GM20431 (cell line): ENCODE data around the gene COBL.

Source experiments
- in situ Hi-C: fragments of 300-500 bp; cut with MseI, MboI; formaldehyde crosslinking; loops from one replicate; pipeline ENCODE4 v1.15.0; 2020; ENCODE audit warnings: low sequenced_read_pairs; ENCODE audit not compliant: unreplicated experiment

The COBL gene

GRCh38 chr7:51309361-51310130 lies 7.1 kb downstream of the COBL start:
- in situ Hi-C loops, result no loop called here

DNA sequence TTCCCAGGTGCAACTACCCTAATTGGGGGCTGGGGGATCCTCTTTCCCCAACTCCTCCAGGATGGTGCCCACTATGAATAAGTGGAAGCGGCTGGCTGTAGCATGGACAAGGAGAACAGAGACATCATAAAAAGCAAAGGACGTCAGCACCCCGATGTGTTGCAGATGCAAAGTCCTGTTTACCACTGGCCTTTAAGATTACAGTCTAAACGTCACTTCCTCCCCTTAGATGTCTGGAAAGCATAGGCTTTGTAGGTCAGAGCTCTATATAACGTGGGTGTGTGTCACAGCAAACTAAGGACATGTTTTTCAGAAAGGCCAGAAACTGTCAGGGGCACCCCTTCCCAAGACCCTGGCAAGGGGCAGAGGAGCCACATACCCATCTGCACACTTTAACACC lies 7.9 kb downstream of the COBL start:
- in situ Hi-C loops, result no loop called here

GRCh38 chr7:51308265-51308664 lies 8.3 kb downstream of the COBL start:
- in situ Hi-C loops, result no loop called here

DNA sequence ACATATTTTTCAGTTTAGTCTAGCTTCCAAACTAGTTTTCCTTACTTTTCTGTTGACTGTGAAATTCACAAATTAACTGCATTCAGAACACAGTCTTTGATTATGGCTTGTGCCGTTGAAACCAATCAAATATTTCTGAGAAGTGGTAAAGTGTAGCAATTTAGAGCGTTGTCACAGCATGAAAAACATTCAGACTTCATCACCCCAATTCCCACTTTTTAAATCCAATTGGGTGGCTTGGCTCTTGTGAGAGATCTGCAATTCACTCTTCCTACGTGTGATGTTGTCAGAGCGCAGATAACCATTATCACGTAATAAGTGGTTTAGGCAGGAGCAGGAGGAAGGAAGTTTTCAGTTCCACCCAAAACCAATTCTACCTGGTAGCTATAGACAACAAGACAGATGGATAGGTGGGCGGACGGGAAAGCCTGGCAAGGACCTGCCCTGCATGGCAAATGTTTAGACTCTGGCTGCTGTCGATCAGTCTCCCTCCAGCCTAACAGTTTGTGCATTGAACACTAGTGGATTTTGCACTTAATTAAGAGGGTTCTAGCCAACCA lies 8.9 kb downstream of the COBL start:
- in situ Hi-C loops, result no loop called here

- in situ Hi-C loops, result no loop called here
These were observed 9.8 kb downstream of the COBL start for GRCh38 chr7:51306761-51307160.

DNA sequence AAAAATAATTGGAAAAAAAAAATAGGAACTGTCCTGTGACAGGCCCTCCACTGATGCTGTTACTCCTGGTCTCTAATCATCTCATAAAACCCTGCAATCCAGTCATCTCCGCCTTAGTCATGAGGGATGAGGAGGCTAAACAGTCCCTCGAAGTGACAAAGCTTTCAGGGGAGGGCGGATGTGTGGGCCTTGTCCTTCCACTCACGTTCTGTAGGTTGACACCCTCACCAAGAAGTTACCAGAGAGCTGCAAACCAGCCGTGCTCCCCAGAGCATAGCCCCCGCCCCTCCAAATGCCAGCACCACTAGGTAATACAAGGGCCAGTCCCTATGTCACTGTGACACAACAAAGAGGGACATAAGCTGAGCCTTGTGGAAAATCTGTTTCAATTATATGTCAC lies 11.9 kb downstream of the COBL start:
- in situ Hi-C loops, result no loop called here

- in situ Hi-C loops, result no loop called here
These were observed 13.5 kb downstream of the COBL start for GRCh38 chr7:51303142-51303525.

- in situ Hi-C loops, result no loop called here
These were observed 14.8 kb downstream of the COBL start for GRCh38 chr7:51301806-51302205.

GRCh38 chr7:51300762-51301674 lies 15.6 kb downstream of the COBL start:
- in situ Hi-C loops, result no loop called here

DNA sequence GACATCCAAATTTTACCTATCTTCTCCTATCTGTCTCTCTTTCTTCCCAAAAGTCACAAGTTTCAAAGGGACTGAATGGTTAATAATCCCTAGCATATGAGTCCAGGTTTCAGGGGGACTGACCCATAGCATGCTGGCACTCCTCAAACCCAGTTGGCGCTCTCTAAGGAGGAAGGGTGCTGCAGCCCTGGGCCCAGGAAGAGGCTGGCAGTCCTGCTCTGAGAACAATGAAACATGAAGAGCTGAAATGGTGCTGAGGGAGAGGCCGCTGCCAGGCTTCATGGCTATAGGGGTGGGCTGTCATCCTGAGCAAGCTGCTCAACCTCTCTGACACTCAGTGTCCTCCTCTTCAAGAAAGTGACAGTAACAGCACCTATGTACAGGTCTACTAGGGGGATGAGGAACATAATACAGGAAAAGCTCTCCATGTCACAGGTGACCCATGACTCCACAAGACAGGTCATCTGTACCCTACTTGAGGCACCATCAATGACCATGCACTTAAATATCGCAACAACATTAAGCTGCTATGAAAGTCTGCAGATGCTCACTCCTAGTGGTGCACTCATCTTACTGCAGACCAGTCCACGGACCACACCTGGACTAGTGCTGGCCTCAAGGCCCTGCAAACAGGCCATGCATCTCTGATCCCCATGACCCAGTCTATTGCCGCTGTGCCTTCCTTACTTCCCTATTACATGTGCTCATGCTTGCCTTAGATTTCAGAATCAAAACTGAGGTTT lies 17.0 kb downstream of the COBL start:
- in situ Hi-C loops, result no loop called here

DNA sequence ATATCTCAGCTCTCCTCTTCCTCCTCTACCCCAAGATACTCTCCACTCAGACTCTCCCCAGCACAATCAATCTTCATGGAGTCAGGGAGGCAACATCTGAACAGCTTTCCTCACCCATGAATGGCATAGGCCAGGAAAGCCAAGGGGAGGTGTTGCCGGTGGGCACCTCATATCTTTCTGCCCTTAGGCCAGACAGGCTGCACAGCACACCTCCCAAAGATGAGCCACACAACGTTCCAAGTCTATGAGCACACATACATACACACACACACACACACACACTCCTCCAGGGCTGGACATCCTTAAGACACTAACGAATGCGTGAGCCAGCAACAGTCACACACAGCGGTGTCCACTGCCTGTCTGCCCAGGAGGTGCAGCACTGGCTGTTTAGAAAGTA lies 17.7 kb downstream of the COBL start:
- in situ Hi-C loops, result no loop called here

- in situ Hi-C loops, result no loop called here
These were observed 18.6 kb downstream of the COBL start for GRCh38 chr7:51297986-51298385.

DNA sequence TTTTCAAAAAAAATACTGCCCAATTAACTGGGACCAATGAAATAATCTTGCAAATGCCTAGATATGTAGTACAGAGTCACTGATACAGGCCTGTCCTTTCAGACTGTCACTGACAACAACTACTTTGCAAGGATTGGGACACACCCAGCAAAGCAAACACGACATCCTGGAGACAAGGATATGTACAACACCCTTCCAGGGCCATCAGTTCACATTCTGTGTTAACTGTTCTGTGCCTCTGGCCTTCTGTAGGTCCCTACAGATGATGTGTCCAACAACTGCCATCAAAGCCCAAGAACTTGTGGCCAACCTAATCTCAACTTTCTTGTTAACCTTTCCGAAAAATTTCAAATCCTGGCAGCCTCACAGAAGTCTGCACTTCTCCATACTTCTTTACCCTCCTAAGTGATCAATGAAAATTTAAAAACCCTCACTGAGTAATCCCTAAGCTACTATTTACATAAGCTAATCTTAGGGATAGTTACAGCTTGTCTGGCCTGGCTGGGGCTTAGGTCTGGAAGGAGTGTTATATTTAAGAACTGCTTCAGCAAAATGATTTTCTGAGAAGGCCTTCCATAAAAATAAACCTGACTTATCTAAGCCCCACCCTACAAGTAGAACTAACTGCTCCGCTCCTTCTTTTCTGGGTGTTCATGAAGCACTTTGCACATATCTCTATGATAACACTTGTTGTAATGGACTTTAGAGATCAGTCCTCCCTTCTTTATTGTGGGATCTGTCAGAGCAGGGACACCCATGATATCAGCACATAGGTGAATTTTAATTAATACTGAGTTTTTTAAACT lies 21.0 kb downstream of the COBL start:
- in situ Hi-C loops, result no loop called here

DNA sequence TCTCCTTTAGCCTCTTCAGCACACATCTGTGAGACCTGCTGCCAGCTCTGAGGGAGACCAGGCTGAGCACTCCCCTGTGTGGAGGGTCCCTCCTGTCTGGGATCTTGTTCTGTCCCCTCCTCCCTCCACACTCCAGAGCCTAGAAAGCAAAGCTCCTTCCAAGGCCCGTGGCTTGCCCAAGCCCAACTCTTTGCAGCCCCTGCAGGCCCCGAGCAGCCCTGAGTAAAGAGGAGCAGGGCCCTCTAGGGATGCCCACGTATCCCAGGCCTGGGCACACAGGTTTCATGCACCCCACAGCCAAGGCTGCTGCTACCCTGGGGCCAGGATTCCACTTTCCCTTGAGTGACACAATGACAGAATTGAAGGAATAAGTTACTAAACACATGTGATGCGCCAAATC lies 24.0 kb downstream of the COBL start:
- in situ Hi-C loops, result no loop called here

- in situ Hi-C loops, result no loop called here
These were observed 25.7 kb downstream of the COBL start for GRCh38 chr7:51290702-51291540.

- in situ Hi-C loops, result no loop called here
These were observed 26.3 kb downstream of the COBL start for GRCh38 chr7:51290304-51290637.

DNA sequence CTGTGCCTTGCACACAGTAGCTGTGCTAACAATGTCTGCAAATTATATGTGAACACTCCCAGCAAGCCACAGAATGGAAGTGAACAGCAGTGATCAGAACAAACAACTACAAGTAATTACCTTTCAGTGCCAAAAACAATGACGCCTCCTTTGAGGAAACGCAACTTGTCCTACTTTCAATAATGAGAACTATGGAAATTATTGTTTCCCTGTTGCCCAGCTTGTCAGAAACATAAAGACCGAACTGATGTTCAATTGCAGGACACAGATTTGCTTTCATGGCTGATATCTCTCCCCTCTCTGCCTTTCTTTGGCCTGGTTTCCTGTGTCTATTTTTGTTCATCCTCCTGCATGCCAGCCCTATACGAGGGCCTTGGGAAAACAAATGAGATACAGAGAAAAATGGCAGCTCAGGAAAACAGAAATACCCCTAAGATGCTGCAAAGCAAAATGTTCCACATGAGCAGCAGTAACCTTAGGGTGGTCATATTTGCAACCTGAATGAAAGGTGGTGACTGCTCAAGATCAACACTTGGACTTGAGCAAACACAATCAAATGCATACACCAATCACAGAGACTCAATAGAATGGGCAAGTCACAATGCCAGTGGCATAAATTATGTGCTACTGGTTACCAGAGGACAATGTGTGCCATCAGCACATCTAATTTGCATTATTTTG lies 26.8 kb downstream of the COBL start:
- in situ Hi-C loops, result no loop called here

GRCh38 chr7:51288896-51289622 lies 27.6 kb downstream of the COBL start:
- in situ Hi-C loops, result no loop called here
